GM19025 (cell line): Measurements from ENCODE around the gene ADARB2.
"Not testable (repeated sequence)": the region's sequence is repeated elsewhere in the genome, so short reads cannot be mapped to it uniquely, and the experiment has no call there.

Source experiments
- ATAC-seq: cut with Tn5 transposase; IDR thresholded peaks from one replicate; pipeline ENCODE4 v1.9.1; 2021; ENCODE audit warnings: mild to moderate bottlenecking, low read depth, moderate library complexity; ENCODE audit not compliant: unreplicated experiment

The ADARB2 gene

DNA sequence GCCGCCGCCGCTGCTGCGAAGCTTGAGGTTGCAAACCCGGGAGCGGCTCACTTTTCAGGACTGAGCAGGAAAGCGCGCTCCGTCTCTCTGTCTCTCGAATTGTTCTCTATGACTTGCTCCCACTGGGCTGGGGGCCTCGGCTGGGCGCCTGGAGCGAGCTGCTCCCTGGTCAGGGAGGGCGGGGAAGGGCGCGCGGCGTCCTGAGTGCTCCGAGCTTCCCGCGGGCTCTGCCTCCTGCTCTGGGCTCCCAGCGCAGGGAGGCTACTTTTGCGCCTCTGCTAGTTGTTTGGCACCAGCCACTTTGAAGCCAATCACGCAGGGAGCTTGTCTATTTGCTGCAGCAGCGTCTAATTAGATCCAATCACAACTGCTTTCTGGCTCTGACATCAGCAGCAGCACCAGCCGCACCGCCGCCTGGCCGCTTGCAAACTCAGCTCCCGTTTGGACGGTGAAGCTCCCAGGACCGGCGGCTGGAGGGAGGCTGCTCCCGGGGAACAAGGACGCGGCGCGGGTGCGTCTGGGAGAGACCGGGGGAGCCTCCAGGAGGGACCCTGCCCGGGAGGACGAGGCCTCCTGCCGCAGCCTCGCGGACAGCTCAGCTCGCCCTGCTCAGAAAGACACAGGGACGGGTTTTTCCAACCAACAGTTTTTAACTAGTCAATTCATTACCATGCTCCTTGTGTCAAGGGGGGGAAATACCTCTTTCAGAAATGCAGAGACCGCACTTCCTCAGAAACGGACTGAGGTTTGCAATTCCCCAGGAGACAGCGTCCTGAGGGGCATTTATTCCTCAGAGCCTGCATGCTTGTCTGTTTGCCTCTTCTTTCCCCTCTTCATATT lies at the start of gene ADARB2:
TSS of gene ADARB2 (minus strand) at position 304 of the 840 bp plus-strand sequence.
- ATAC-seq = peak; percentile 70

DNA sequence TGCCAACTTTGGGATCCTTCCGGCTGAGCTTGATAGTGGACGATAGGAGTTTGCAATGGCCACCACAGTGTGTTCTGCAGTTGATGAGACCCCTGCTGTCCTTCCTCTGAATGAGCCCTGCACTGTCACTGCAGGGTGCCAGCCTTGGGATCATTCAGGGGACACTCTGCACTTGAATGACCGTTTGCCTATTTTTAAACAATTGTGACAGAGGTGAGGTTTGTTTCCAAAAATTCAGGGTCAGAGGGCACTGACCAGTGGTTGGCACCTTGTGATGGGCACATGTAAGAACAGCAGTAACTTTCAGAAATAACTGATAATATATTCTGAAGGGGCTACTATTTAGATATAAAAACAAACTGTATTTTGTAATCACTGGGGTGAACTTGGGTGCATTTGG lies 48.5 kb upstream of the ADARB2 start:
- ATAC-seq = no peak

DNA sequence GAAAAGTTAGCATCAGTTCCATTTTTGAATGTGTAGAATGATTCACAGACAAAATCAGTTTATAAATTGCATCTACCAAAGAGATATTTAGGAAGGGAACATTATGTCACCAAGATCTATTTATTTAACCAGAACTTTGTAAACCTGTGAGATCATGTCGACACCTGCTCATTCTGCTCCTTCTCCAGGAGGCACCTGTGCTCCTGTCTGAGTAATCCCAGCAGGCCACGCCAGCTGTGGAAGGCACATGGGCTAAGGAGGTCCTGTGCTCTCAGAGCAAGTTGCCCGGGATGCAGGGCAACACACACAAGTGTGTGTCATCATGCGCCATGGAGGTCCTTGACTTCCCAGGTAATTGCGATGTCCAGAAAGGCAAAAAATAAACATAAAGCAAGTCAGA lies 45.5 kb upstream of the ADARB2 start:
- no peak for ATAC-seq

DNA sequence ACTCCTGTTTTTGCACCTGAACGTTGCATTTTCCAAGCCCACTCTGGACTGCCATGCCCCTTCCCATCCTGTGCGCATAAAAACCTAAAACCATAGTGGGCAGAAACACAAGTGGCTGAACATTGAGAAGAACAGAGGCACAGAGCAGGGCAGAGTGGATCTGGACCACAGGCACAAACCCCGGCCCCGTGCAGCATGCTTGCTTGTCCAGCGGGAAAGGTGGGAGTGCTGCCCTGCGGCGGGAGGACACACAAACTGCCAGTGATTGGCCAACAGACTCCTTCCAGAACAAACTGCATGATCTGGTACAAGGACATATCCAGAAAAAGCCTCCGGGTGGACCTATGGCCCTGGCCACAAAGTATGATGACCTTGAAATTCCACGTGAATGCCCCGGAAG lies 42.5 kb upstream of the ADARB2 start:
- no peak for ATAC-seq

DNA sequence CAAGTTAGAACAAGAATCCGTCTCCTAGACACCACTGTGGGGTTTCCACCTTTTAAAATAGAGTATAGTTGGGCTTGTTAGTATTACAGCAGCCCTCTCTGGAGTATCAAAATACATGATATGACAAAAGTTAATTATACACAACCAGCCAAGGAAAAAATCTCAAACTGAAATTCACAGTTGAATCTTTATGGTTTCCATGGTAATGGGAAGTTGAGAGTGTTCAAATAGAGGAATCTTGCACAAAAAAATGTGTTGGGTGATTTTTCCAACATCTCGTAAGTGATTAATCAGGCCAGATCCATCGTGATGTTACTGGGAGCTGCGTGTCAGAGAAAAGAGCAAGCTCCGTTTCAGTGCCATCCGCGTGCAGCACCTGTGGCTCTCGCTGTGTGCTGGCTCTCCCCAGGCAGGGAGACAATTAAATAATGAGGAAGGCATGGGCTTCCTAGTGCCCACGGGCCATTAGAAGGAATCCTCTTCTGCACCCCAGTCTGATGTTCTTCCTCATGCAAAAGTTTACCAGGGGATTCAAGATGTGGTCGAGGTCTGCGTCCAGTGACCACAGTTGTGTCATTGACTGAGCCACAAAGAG lies 41.1 kb upstream of the ADARB2 start:
- ATAC-seq = no peak

DNA sequence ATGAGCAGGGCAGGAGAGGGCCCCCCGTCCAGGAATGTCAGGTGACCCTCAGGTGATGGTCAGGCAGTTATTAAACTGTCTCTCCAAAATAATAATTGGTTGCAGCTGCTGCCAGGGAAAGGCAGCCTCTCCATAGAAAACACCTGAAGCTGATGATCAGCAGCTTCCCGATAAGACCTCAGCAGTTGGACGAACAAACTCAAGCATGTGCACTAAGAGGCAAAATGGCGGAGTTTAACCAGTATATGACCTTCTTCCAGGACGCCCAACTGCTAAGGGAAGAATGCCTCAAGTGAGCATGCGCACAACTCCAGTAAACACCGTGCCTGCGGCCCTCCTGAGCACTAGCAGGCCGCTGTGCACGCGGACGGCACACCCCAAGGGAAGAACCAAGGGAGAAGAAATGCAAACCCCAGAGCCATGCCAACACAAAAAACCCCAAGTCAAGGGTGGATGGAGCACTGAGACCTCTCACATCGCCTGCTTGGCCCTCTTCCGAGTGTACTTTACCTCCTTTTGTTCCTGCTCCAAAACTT lies 38.9 kb upstream of the ADARB2 start:
- no peak for ATAC-seq

DNA sequence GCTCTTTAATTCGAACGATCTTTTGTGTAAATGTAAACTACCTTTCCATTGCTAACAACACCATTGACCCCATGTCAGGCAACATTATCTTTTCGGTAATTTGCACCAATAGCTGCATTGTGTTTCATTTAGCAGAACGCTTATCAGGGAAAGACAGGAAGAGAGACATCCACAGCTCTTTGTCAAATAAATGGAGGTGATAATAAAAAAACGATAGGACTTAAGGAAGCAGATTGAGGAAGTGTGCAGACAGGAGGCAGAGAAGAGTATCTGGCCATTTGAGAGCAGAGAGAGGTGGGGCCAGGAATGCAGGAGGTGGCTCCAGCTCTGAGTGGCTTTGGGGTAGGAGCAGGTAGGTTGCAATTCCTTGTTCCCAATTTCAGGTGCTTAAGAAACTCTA lies 37.5 kb upstream of the ADARB2 start:
- no peak for ATAC-seq

DNA sequence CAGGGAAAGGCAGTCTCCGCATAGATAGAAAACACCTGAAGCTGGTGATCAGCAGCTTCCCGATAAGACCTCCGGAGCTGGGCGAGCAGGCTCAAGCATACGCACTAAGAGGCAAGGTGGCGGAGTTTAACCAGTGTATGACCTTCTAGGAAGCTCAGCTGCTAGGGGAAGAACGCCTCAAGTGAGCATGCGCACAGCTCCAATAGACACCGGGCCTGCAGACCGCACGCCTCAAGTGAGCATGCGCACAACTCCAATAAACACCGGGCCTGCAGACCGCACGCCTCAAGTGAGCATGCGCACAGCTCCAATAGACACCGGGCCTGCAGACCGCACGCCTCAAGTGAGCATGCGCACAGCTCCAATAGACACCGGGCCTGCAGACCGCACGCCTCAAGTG lies 35.9 kb upstream of the ADARB2 start:
- not testable (repeated sequence) for ATAC-seq

DNA sequence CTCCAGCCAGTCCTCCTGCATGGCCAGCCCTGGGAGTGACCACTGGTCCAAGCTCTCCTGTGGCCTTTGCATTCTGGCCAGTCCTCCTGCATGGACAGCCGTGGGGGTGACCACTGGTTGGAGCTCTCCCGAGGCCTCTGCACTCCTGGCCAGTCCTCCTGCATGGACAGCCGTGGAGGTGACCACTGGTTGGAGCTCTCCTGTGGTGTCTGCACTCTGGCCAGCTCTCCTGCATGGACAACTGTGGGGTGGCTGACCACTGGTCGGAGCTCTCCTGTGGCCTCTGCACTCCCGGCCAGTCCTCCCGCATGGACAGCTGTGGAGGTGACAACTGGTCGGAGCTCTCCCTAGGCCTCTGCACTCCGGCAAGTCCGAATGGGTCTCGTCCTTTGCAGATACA lies 28.7 kb upstream of the ADARB2 start:
- ATAC-seq = no peak

DNA sequence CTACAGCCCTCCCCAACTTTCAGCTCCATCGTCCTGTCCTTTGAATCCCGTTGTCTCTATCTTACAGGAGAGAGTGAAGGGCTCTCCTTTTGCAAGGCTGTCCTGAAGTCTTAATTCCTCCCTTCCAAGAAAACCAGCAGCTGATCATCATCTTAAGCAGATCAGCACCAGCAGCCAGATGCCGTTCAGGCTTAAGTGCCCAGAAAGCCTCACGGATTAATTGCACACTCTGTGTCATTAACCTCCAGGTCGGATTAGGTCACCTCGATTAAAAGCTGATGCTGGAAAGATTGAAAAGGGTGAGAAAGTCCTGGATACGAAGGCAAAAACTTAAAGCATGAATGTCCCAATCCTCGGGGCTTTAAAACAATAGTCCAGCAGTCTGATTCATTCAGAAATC lies 24.8 kb upstream of the ADARB2 start:
- ATAC-seq = no peak

DNA sequence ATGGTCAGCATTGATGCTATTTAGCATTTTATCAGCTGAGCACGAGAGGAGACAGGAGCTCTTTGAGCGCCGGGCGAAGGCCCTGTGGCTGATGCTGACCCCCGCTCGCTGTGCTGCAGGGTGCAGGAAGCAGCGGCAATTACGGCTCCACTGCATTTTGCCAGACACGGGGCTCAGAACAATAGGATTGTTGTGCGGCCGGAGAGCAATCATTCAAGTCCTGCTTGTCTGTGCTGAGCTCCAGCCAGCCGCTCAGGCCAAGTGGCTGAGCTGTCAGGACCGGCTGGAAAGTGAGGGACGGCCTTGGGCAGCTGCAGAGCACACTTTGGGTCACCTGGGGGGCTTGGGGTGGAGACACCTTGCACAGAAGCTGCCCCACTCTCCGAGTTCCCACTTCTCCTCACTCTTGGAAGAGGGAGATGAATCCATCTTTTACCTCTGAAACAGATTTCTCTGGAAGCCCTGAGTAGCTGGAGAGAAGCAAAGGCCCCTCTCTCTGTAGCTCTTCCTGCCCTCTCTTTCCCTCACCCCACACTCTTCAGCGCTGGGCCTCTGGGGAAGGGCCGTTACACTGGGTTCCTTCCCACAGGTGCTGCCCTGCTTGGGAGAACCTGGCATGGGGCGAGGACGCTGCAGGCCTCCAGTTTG lies 17.3 kb upstream of the ADARB2 start:
- no peak for ATAC-seq

DNA sequence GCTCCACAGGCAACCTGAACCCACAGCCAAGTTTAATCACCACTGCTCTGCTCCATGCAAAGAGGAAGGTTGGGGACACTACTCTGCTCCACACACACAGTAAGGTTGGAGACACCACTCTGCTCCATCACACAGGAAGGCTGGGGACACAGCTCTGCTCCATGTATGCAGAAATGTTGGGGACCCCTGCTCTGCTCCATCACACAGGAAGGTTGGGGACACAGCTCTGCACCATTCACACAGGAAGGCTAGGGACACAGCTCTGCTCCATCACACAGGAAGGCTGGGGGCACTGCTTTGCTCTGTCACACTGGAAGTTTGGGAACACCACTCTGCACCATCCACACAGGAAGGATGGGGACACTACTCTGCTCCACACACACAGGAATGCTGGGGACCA lies 14.8 kb upstream of the ADARB2 start:
- ATAC-seq = no peak

DNA sequence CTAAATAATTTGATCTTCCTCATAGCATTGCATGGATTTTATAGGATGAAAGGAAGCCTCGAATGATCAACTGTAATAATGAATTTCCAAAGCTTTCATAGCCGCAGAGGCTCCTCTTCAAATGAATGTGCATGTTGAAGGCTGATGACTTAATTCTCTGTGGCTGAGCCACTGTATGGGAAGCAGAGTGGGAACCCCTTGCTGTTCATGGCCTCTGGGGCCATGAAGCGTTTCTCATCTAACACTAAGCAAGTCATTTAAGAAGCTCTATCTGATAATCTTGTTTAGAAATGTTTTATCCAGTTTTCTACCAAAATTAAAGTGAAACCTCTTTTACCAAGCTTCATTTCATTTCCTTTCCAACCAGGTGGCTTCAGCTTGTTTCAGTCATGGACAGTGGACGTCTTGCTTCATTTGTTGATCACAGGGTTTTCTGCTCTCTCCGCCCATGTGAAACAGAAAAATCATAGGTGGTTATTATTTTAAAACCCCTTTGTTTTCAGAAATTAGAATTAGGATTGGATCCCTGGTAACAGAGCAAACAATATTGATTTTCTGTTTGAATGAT lies 10.3 kb upstream of the ADARB2 start:
- ATAC-seq = no peak

DNA sequence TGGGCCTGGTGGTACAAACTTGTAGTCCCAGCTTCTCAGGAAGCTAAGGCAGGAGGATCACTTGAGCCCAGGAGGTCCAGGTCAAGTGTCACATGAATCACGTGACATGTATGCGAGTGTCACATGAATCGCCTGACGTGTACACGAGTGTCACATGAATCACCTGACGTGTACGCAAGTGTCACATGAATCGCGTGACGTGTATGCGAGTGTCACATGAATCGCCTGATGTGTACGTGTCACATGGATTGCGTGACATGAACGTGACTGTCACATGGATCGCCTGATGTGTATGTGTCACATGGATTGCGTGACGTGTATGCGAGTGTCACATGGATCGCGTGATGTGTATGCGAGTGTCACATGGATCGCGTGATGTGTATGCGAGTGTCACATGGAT lies 9.5 kb upstream of the ADARB2 start:
- ATAC-seq = no peak

DNA sequence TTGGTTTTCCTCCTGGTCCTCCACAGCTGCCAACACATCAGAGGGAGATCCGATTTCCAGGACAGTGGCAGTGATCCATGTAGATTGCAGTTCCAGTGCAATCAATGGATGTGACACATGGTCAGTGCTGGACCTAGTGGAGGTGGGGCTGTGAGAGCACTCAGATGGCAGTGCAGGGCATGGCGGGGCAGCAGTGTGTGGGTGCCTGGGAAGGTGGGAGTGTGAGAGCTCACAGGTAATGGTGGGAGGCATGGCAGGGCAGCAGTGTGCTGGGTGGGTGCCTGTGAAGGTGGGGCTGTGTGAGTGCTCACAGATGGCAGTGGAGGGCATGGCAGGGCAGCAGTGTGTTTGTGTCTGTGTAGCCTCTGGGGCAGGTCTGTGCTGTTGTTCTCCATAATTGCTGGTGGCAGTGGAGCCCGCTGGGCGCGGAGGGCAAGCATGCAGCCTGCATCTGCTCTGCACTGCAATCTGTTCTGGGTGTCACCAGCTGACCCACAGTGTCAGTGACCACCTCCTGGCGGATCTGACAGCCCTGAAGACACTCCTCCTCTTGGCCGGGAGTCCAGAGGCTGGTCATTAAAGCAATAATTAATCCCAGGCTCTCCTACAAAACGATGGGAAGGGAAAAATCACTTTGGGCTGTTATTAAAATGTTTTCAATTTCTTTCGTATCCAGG lies 8.6 kb upstream of the ADARB2 start:
- no peak for ATAC-seq

DNA sequence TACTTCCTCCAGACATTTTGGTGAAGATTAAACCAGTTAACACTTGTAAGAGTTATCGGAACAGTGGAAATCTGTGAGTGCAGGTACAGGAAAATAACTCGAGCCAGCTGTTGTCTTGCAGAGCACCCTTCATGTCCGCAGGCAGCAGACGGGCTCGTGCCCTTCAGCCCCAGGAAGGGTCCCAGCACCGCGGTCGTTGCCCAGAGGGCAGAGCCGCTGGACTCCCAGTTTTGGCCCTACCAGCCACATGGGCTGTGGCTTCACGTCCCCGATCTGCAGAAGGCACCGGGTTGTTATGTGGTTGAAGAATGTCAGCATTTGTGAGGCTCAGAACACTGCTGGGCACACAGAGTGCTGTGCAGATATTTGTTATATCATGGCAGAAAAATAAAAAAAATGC lies 7.2 kb upstream of the ADARB2 start:
- no peak for ATAC-seq

DNA sequence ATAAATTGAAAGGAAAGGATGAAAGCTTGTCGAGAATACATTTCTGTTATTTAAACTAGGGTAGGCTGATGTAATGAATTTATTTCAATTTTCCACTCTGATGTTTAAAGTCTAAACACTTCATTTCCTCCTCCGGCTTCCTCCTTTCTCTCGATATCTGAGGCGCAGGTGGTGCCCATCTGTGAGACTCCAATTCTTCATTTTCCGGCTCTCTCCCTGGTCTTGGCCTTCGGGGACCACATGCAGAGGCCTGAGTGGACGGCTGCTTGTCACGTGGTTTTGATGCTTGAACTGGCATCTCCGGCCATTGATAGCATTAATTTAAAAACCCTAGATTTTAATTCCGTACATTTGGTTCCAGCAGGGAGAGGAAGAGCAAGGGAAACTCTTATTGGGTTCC lies 5.8 kb upstream of the ADARB2 start:
- ATAC-seq = no peak

DNA sequence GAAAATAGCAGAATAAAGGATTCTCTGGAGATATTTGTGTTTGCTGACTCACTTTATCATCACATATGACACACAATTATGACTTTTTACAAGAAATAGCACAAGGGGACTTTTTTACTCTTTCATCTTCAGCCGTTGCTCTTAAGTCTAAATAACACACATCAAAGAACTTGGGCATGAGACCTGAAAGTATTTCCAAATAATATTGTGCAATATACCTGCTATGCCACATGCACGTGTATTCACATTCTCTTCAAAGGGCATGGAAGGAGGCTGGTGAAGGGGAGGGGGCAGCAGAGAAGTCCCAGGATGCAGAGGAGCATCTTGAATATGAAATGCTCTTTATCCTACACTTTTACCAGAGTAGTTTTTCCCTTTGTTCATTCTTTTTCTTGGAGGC lies 4.1 kb upstream of the ADARB2 start:
- no peak for ATAC-seq

DNA sequence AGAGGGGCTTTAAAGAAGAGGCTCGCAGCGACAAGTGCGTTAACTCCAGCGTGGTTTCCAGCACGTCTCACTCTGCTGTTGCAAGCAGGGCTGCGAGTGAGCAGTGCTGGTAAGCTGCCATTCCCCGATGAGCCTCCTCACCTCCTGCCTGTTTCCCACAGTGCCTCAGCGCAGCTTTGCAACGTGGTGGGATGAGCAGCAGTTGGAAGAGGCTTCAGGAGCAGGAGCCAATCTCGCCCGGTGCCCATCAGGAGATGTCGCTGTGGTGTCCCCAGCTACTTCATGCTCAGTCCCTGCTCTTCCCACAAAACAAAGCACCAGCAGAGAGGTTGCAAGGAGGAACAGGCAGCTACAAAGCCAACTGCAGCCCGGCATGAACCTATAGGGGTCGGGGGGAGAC lies 2.4 kb upstream of the ADARB2 start:
- ATAC-seq = no peak

DNA sequence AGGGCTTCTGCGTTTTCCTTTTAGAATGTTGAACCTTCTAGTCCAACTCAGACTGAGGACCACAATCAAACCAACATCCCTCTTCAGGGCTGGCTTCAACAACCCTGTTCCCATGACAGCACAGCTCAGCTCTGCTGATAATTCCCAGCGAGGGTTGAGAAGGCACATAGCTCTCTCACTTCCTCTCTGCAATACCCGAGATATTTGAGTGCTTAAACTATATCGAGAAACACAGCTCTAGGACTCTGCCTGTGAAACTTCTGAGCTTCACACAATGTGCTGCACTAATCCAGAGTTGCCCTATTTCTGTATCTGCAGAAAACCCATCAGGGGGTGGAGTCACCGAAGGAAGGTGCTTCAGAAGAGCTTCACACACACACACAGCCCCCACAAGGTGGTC lies 1.6 kb upstream of the ADARB2 start:
- peak; percentile 37 for ATAC-seq

DNA sequence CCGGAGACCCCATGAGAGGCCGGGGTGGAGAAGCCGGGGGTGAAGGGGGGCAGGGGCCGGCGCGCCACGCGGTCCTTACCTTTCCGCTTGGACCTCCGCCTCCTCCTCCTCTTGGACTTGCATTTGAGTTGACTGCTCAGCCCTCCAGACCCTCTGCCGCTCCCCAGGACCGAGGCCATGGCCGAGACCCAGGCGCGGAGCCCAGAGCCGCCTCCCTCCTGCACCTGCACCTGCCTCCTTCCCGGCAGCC lies 428 bp downstream of the ADARB2 start:
- ATAC-seq = no peak
